UCSD-AML1 (cell line): ENCODE data around the gene HILPDA.
"Not testable (repeated sequence)": the region's sequence is repeated elsewhere in the genome, so short reads cannot be mapped to it uniquely, and the experiment has no call there.

Experiments
- DNase-seq: peaks from one replicate; lab custom pipeline; 2025; ENCODE audit not compliant: unreplicated experiment; lab: John Stamatoyannopoulos, UW

HILPDA gene

GRCh38 chr7:128459394-128459878, 3.8 kb downstream of the HILPDA start:
- peak; percentile 27 for DNase-seq

- DNase-seq: no peak
Measured at GRCh38 chr7:128462460-128462859, 6.8 kb downstream of the HILPDA start.

- not testable (repeated sequence) for DNase-seq
Measured at GRCh38 chr7:128463345-128463744, 7.7 kb downstream of the HILPDA start.

- DNase-seq: not testable (repeated sequence)
Measured at GRCh38 chr7:128463933-128464332, 8.3 kb downstream of the HILPDA start.

GRCh38 chr7:128466871-128467270, 11.2 kb downstream of the HILPDA start:
- not testable (repeated sequence) for DNase-seq

- DNase-seq: peak; percentile 79
Measured at GRCh38 chr7:128476402-128477335, 21.0 kb downstream of the HILPDA start, which contains the start of gene METTL2B. Gene METTL2B, plus strand, starts transcription at chr7:128476748. Its CDS starts 18 bp downstream, at chr7:128476766.

GRCh38 chr7:128477336-128477690, 21.6 kb downstream of the HILPDA start:
- not testable (repeated sequence) for DNase-seq

GRCh38 chr7:128479082-128479481, 23.4 kb downstream of the HILPDA start:
- DNase-seq: not testable (repeated sequence)

GRCh38 chr7:128488134-128488533, 32.5 kb downstream of the HILPDA start:
- DNase-seq: not testable (repeated sequence)

GRCh38 chr7:128497405-128497804, 41.7 kb downstream of the HILPDA start:
- DNase-seq: no peak

GRCh38 chr7:128505416-128505815, 49.7 kb downstream of the HILPDA start:
- DNase-seq: not testable (repeated sequence)

- not testable (repeated sequence) for DNase-seq
Measured at GRCh38 chr7:128506819-128507218, 51.1 kb downstream of the HILPDA start.

GRCh38 chr7:128507321-128507993, 51.8 kb downstream of the HILPDA start:
- DNase-seq: not testable (repeated sequence)
